NCI-H345 treated with DMSO at 0.1 percent for 48 hours (cell line): ENCODE measurements around the gene FAM131C.

ENCODE experiments used
- DNase-seq: peaks from one replicate; lab custom pipeline; 2025; ENCODE audit not compliant: unreplicated experiment; lab: John Stamatoyannopoulos, UW

FAM131C gene, protein sequence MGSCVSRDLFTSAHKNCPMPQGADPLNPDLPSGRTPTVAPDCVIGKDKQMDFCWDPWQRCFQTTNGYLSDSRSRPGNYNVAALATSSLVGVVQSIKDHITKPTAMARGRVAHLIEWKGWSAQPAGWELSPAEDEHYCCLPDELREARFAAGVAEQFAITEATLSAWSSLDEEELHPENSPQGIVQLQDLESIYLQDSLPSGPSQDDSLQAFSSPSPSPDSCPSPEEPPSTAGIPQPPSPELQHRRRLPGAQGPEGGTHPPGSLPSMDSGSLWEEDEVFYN

GRCh38 chr1:16073490-16074119 is at the start of gene FAM131C:
FAM131C (minus strand) TSS chr1:16073651; CDS start chr1:16073442, 209 bp downstream.
- no peak for DNase-seq

DNA sequence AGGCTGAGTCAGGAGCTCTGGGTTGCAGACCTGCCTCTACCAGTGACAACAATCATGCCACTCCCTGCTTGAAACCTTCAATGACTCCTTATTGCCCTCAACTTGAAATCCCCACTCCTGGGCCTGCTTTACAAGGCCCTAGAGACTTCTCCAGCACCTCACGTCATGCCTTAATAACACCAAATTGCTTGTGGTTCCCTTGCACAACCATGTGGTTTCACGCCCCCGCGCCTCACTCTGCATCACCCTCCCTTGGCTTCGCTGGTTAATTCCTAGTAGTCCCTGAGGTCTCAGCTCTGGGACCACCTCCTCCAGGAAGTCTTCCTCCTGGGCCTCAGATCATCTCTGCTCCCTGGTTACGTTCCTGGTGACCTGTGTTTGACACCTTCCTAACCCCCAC is 49.5 kb upstream of the FAM131C start:
- DNase-seq = no peak

DNA sequence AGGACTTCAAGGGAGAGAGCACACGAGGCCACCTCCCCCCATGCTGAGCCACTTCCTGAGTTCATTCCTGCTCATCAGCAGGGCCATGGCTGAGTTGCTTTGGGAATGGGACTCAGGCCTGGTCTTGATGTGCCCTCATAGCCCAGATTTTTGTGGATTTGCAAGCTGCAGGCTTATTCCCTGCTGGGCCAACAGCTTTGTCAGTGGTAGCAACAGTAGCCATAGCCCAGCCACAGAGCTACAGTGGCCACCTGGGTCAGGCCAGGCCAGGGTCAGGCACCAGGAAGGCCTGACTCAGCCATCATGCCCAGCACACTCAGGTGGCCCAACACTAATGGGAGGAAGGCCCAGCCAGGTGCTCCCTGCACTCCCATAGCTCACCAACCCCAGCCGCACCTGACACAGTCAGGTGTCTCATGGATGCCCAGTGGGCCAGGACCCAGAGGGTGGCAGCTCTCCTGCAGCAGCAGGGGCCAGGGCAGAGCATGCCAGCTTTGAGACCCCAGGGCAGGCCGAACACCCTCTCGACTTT is 49.0 kb upstream of the FAM131C start:
- DNase-seq = no peak

- peak; percentile 82 for DNase-seq
Measured at GRCh38 chr1:16120940-16121410, 47.5 kb upstream of the FAM131C start.

DNA sequence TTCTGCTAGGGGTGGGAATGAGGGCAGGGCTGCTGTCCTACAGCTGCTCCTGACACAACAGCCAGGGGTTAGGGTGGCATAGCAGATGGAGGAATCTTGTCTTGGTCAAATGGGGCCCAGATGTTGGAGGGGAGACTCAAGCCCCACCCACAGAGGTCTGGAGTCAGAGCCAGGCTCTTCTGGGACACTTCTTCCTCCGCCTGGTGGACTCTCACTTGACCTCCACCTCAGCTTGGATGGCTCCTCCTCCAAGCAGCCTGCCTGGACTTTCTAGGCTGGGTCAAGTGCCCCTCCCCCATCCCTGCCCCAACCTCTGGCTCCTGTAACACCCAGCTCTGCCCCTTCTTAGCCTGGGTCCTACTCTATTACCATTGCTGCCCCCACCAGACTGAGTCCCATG is 47.0 kb upstream of the FAM131C start:
- no peak for DNase-seq

DNA sequence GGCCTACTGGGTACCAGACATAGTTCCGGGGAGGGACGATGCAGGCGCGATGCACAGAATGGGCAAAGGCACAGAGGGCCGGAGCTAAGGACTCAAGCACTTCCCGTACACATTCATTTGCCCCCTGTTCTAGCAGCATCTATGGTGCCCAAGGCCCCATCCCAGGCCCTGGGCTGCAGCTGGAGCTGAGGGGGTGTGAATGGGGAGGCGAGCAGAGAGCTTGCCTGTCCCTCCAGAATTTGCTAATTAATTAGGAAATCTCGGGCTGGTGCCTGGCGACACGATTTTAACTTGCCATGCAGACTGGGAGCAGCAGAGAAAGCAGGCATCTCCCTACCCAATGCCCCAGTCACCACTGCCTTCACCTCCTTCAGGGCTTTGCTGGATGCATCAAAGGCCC is 46.5 kb upstream of the FAM131C start:
- DNase-seq = no peak

DNA sequence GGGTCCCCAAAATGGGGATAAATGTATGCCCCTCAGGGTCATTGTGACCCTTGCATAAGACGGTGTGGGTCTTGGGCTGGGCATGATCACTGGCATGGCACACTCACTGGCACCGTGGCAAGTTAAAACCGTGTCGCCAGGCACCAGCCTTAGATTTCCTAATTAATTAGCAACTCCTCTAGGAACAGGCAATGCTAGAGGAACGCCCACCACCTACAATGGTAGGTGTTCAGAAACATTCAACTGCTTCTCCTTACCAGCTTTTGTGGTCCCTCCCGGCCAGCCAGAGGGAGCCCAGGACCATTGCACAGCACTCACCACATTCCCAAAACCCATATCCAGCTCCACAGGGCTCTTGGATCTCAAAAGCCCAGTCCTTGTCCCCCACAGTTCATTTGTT is 46.1 kb upstream of the FAM131C start:
- no peak for DNase-seq

GRCh38 chr1:16118706-16119105 is 45.3 kb upstream of the FAM131C start:
- DNase-seq = no peak

DNA sequence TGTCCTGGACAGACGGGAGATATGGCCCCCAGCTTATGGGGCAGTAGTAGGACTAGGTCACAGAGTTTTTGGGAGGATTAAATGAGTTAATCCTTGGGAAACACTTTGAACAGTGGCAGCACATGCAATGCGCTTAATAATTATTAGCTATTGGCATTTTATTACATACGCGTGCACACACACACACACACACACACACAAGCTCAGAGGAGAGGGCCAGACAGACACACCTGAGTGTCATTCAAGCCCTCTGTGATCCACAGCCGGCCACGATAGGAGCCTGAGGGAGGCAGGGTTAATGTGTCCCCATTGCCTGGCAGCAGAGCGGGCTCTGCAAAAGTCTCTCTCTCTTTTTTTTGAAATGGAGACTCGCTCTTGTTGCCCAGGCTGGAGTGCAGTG is 44.5 kb upstream of the FAM131C start:
- no peak for DNase-seq

DNA sequence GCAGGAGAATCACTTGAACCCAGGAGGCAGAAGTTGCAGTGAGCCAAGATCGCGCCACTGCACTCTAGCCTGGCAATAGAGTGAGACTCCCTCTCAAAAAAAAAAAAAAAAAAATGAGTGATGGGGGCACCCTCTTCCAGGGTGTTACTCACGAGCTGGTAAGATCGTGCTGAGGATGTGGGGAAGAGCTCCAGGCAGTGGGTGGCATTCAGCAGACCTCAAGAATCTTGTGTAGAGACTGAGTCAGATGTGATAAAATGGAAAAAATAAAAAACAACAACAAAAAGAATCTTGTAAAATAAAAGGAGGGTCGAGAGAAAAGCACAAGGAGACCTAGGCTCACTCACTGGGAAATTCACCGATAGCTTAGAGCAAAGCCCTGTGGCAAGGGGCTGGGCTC is 43.9 kb upstream of the FAM131C start:
- DNase-seq = no peak

GRCh38 chr1:16116625-16117024 is 43.2 kb upstream of the FAM131C start:
- DNase-seq = no peak

GRCh38 chr1:16116002-16116401 is 42.6 kb upstream of the FAM131C start:
- DNase-seq = no peak

- no peak for DNase-seq
Measured at GRCh38 chr1:16115468-16115983, 42.1 kb upstream of the FAM131C start.

GRCh38 chr1:16114527-16115467 is 41.3 kb upstream of the FAM131C start:
- no peak for DNase-seq

- no peak for DNase-seq
Measured at GRCh38 chr1:16112596-16113555, 39.4 kb upstream of the FAM131C start.

- DNase-seq = no peak
Measured at GRCh38 chr1:16111771-16112595, 38.5 kb upstream of the FAM131C start.

DNA sequence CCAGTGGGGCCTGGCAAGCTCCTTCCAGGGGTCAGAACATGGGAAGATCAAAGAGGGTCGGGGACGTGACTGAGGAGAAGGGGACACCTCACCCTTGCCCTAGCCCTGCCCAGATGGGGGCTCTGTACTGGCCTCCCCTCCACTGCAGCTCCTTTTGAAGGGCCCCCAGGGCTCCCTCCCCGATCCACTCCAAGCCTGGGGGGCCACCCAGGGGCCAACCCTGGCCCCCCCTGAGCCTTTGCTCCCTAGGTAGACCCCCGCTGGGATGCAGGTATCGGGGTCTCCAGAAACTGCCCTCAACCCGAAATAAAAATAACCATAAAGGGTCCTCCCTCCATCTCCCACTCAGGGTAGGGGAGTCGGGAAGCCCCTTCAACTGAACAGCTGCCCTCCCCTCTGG is 37.4 kb upstream of the FAM131C start:
- no peak for DNase-seq

DNA sequence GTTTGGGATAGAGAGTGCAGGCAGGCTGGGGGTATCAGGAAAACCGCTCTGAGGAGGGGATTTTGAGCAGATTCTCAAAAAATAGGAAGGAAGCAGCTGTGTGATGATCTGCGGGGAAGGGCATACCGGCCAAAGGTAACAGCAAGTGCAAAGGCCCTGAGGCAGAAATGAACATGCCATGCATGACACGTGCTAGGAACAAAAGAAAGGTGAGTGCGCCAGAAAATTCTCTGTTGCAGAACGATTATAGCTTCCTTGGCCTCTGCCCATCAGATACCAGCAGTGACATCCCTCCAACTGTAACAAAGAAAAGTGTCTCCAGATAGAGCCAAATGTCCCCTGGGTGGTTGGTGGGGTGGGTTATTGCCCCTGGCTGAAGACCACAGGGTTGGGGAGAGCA is 37.0 kb upstream of the FAM131C start:
- DNase-seq = no peak

DNA sequence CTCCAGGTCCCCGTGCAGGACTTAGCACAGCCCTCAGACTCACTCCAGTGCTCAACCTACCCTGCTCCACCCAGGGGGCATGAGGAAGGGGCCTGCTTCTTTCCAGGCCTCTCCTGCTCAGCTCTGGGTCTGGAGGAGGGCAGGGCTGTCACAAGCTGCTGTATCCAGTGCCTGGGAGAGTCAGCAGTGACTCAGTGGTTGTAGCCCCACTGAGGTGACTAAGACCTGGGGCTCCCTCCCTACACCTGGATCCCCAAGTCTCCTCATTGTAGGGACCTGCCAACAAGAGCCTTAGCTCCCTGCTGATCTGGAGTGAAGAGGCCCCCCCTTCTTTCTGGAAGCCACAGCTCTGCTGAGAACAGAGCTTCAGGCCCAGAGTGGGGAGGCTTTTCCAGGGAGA is 36.1 kb upstream of the FAM131C start:
- DNase-seq = no peak
